Measurements from ENCODE around the gene DLL3.
A peak's percentile ranks its signal among the peaks of the same experiment; 100 is the strongest.

DLL3 gene, protein sequence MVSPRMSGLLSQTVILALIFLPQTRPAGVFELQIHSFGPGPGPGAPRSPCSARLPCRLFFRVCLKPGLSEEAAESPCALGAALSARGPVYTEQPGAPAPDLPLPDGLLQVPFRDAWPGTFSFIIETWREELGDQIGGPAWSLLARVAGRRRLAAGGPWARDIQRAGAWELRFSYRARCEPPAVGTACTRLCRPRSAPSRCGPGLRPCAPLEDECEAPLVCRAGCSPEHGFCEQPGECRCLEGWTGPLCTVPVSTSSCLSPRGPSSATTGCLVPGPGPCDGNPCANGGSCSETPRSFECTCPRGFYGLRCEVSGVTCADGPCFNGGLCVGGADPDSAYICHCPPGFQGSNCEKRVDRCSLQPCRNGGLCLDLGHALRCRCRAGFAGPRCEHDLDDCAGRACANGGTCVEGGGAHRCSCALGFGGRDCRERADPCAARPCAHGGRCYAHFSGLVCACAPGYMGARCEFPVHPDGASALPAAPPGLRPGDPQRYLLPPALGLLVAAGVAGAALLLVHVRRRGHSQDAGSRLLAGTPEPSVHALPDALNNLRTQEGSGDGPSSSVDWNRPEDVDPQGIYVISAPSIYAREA

DNA sequence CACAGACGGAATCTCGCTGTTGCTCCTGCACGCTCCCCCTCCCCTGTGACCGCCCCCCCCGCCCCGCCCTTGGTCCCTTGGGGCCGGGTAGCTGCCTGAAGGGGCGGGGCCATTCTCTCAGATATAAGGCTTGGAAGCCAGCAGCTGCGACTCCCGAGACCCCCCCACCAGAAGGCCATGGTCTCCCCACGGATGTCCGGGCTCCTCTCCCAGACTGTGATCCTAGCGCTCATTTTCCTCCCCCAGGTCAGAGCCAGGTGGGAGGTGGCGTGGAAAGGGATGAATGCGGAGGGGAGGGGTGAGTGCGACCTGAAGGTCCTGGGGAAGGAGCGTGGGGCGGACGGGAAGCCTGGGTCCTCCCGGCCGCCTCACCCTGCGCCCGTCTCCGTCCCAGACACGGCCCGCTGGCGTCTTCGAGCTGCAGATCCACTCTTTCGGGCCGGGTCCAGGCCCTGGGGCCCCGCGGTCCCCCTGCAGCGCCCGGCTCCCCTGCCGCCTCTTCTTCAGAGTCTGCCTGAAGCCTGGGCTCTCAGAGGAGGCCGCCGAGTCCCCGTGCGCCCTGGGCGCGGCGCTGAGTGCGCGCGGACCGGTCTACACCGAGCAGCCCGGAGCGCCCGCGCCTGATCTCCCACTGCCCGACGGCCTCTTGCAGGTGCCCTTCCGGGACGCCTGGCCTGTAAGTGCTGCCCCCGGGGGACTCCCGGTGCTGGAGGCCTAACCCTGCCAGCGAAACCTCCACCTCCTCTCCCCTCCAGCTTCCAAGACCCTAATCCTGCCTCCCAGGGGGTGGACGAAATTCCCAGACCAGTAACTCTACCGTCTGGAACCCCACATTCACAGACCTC is at the start of gene DLL3:
Gene DLL3, plus strand, starts transcription at position 150 of the 845 bp plus-strand sequence. Its CDS starts 28 bp downstream, at position 178.
- Histone ChIP-seq H3K36me3 (ENCODE audit: control insufficient read depth in 2 of 2, insufficient read depth in 1 of 2, low read length in 2 of 2) (no peaks in the 10 kb centered on the region; a peak in 1 of 3 replicates), H3K4me1 (ENCODE audit: control insufficient read depth, insufficient read depth, low read length) (peaks cover 16% of the 10 kb centered on the region), H3K27ac (ENCODE audit: extremely low read depth, low read depth, low read length) (peak within 1 kb of the TSS; percentile 2; the same call in 1 of the 2 replicates), H3K9me3 (ENCODE audit: control insufficient read depth, insufficient read depth, low read depth, low read length) (no peaks in the 10 kb centered on the region), H3K4me3 (ENCODE audit: low read depth, low read length) (no peak within 1 kb of the TSS)
- CTCF ChIA-PET, result interaction anchor here (0.7 to 4.9 kb wide), 15 partner anchors 9 to 302 kb away, joined by 3 to 59 read pairs (median 6); partner anchors contain the start of genes EID2B and RPS16
- POLR2A ChIA-PET, result interaction anchor here (0.6 to 3.5 kb wide), 10 partner anchors 8 to 85 kb away, joined by 3 to 29 read pairs (median 5); partner anchors contain the start of genes RPS16 and TIMM50
- TF ChIP-seq ZNF138 (tag by site-specific recombination; IDR thresholded peaks at IDR 0.05; ENCODE audit: borderline replicate concordance), result no peak
- TF ChIP-seq, protein P1, sequence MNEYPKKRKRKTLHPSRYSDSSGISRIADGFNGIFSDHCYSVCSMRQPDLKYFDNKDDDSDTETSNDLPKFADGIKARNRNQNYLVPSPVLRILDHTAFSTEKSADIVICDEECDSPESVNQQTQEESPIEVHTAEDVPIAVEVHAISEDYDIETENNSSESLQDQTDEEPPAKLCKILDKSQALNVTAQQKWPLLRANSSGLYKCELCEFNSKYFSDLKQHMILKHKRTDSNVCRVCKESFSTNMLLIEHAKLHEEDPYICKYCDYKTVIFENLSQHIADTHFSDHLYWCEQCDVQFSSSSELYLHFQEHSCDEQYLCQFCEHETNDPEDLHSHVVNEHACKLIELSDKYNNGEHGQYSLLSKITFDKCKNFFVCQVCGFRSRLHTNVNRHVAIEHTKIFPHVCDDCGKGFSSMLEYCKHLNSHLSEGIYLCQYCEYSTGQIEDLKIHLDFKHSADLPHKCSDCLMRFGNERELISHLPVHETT (tag by site-specific recombination; IDR thresholded peaks at IDR 0.05), result no peak
- TF ChIP-seq ZNF366 (tag by site-specific recombination; conservative IDR thresholded peaks at IDR 0.05), result 0 out of 2 replicates have a peak, but pooled peaks have one; percentile 10
- TF ChIP-seq ZNF341 (tag by site-specific recombination; IDR thresholded peaks at IDR 0.05; ENCODE audit: low read depth), result peak; percentile 75; the same call in 1 of the 2 replicates
- TF ChIP-seq OSR2 (tag by site-specific recombination; IDR thresholded peaks at IDR 0.05), result 0 out of 2 replicates have a peak, but pooled peaks have one; percentile 1
- no peak for TF ChIP-seq RBAK (tag by site-specific recombination; IDR thresholded peaks at IDR 0.05)
- TF ChIP-seq ZNF510 (tag by site-specific recombination; IDR thresholded peaks at IDR 0.05; ENCODE audit: insufficient replicate concordance), result no peak
- peak; percentile 36; the same call in 1 of the 2 replicates for TF ChIP-seq GLIS2 (tag by site-specific recombination; IDR thresholded peaks at IDR 0.05)
- TF ChIP-seq, protein P2, sequence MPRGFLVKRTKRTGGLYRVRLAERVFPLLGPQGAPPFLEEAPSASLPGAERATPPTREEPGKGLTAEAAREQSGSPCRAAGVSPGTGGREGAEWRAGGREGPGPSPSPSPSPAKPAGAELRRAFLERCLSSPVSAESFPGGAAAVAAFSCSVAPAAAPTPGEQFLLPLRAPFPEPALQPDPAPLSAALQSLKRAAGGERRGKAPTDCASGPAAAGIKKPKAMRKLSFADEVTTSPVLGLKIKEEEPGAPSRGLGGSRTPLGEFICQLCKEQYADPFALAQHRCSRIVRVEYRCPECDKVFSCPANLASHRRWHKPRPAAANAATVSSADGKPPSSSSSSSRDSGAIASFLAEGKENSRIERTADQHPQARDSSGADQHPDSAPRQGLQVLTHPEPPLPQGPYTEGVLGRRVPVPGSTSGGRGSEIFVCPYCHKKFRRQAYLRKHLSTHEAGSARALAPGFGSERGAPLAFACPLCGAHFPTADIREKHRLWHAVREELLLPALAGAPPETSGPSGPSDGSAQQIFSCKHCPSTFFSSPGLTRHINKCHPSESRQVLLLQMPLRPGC (tag by site-specific recombination; IDR thresholded peaks at IDR 0.05), result no peak
- peak; percentile 39; the same call in 1 of the 2 replicates for TF ChIP-seq ZNF561 (tag by site-specific recombination; IDR thresholded peaks at IDR 0.05; ENCODE audit: borderline replicate concordance)
- TF ChIP-seq ZNF132 (tag by site-specific recombination; IDR thresholded peaks at IDR 0.05; ENCODE audit: borderline replicate concordance), result no peak
- TF ChIP-seq ZIC2 (tag by site-specific recombination; IDR thresholded peaks at IDR 0.05), result peak; percentile 42; the same call in 1 of the 2 replicates
- TF ChIP-seq, protein P3, sequence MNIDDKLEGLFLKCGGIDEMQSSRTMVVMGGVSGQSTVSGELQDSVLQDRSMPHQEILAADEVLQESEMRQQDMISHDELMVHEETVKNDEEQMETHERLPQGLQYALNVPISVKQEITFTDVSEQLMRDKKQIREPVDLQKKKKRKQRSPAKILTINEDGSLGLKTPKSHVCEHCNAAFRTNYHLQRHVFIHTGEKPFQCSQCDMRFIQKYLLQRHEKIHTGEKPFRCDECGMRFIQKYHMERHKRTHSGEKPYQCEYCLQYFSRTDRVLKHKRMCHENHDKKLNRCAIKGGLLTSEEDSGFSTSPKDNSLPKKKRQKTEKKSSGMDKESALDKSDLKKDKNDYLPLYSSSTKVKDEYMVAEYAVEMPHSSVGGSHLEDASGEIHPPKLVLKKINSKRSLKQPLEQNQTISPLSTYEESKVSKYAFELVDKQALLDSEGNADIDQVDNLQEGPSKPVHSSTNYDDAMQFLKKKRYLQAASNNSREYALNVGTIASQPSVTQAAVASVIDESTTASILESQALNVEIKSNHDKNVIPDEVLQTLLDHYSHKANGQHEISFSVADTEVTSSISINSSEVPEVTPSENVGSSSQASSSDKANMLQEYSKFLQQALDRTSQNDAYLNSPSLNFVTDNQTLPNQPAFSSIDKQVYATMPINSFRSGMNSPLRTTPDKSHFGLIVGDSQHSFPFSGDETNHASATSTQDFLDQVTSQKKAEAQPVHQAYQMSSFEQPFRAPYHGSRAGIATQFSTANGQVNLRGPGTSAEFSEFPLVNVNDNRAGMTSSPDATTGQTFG (tag by site-specific recombination; IDR thresholded peaks at IDR 0.05; ENCODE audit: borderline replicate concordance), result no peak
- no peak for TF ChIP-seq ZNF24 (tag by site-specific recombination; IDR thresholded peaks at IDR 0.05)
- no peak for TF ChIP-seq ZNF530 (tag by site-specific recombination; IDR thresholded peaks at IDR 0.05; ENCODE audit: low read depth)
- no peak for TF ChIP-seq ZNF792 (tag by site-specific recombination; IDR thresholded peaks at IDR 0.05)
- TF ChIP-seq SP3 (tag by site-specific recombination; IDR thresholded peaks at IDR 0.05), result no peak
- TF ChIP-seq IKZF3 (tag by site-specific recombination; IDR thresholded peaks at IDR 0.05), result peak; percentile 64
- TF ChIP-seq, protein P4, sequence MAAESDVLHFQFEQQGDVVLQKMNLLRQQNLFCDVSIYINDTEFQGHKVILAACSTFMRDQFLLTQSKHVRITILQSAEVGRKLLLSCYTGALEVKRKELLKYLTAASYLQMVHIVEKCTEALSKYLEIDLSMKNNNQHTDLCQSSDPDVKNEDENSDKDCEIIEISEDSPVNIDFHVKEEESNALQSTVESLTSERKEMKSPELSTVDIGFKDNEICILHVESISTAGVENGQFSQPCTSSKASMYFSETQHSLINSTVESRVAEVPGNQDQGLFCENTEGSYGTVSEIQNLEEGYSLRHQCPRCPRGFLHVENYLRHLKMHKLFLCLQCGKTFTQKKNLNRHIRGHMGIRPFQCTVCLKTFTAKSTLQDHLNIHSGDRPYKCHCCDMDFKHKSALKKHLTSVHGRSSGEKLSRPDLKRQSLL (tag by site-specific recombination; IDR thresholded peaks at IDR 0.05), result no peak
- TF ChIP-seq ZNF426 (tag by site-specific recombination; IDR thresholded peaks at IDR 0.05), result no peak
- no peak for TF ChIP-seq ZBTB8A (tag by site-specific recombination; IDR thresholded peaks at IDR 0.05)
- TF ChIP-seq ZNF335 (tag by site-specific recombination; conservative IDR thresholded peaks at IDR 0.05), result peak; percentile 13; the same call in 1 of the 2 replicates
- TF ChIP-seq, protein P5, sequence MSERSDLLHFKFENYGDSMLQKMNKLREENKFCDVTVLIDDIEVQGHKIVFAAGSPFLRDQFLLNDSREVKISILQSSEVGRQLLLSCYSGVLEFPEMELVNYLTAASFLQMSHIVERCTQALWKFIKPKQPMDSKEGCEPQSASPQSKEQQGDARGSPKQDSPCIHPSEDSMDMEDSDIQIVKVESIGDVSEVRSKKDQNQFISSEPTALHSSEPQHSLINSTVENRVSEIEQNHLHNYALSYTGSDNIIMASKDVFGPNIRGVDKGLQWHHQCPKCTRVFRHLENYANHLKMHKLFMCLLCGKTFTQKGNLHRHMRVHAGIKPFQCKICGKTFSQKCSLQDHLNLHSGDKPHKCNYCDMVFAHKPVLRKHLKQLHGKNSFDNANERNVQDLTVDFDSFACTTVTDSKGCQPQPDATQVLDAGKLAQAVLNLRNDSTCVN (tag by site-specific recombination; optimal IDR thresholded peaks at IDR 0.05), result peak; percentile 33
- no peak for TF ChIP-seq ZNF747 (tag by site-specific recombination; IDR thresholded peaks at IDR 0.05)
